Hypothalamus (tissue), 51 donors: Measurements from ENCODE around the gene CTNNA3.

Experiments used
- DNase-seq, 51 donors: peaks; one replicate each; lab custom pipeline; 2025; lab: John Stamatoyannopoulos, UW

The CTNNA3 gene

GRCh38 chr10:67386260-67386659 is 309.7 kb downstream of the CTNNA3 start:
- no peak for DNase-seq

DNA sequence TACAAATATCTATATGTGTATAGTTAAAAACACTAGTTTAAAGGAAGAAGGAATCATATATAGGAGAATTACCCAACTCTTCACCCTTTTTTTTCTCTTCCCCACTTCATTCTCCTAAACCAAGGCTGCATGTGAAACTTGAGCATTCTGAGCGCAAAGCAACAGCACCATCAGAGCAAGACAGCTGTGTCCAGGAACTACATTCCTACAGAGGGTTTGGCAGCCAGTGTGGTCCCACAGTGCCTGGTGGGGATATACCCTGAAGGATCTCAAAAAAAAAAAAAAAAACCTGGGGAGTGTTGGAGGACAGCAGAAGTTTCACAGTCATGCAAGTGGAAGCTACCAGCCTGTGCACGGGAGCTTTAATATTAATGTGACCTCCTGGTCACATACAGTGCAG is 310.4 kb downstream of the CTNNA3 start:
- DNase-seq, result no peak

- DNase-seq, result no peak
Observed at GRCh38 chr10:67385089-67385488, 310.9 kb downstream of the CTNNA3 start.

DNA sequence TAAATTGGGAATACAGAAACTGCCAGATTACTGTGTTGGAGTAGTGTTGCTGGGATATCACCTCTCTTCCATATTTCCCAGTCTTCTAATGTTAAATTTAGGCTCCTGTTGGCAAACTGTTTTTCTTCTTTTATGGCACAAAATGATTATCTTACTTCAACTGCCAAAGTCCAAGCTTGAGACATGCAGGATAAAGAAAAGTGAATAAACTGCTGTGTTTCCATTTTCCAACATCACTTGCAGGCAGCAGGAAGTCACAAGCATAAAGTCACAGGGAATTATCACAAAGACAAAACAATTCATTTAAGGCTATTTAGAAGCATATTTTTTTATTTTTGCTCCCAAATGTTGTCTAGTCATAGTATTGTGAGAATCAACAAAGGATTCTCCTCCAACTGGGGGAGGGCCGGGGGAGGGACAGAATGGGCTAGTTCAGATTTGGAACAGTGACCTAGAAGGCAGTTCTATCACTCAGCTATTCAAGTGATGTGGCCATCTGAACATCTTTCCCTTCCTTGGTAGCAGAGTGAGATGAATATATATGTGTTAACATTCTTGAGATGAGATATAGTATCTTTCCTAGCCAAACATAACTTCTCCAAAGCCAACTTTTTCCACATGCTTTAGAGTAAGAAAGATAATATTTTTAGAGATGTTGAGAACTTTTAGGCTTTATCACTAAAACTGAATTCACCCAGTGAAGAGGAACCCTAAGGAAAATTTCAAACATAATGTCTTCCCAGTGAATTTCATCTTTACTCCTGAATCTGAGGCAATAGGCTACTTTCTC is 364.7 kb downstream of the CTNNA3 start:
- DNase-seq, result no peak

DNA sequence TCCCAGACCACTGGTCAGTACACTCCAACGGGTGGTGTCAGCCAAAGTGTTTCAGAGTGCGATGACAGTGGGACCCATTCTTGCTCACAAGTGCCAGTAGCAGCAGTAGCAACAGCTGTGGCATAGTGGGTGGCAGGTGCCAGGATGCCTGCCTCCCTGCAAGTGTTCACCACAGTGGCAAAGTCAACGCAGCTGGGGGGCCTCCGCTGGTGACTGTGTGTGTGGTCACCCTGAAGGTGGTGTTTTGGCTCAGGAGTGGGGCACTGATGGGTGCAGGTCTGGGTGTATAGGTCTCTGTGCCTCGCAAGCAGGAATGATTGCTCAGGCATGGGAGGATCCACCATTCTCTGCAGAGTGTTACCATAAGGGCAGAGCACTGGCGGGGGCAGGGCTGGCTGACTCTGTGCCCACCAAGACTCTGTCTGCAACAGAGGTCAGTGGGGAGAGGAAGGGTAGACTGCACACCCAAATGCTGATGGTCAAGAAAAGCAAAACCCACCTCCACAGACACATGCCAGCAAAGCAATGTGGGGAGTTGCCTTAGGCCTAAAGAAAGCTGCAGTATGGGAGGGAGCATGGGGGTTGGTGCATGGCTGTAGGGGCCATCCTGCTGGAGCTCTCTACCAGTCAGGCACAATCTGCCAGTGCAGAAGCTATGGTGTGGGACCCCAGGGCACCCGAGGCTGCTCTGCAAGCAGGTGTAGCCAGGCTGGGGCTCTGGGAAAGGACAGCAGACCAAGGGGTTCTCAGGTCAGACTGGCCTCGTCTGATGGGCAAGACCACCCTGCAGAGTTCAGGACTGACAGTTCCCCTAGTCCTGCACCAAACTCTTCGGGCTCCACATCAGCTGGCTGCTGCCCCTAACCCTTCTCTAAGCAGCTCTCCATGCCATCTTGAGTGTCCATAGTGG is 368.1 kb downstream of the CTNNA3 start:
- no peak for DNase-seq

- DNase-seq, result no peak
Observed at GRCh38 chr10:67319976-67320375, 376.0 kb downstream of the CTNNA3 start.

DNA sequence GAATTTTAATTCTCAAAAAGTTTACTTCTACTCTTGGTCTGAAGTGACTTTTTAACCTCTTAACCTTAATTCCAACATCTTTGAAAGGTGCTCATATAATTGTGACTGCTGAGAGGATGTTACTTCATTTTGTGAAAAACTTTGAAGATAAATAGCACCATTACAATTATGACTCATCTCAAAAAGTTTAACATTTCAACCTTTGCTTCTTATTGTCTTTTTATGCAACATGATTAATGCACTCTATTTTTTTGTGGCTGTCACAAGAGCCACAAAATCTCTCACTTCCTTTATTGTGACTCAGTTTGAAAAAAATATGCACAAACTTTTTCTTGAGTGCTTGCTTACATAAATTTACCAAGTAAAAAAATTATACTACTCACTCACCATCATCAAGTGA is 387.1 kb downstream of the CTNNA3 start:
- DNase-seq, result no peak

GRCh38 chr10:67306588-67307205 is 389.3 kb downstream of the CTNNA3 start:
- peak in 1 of 51 donors; percentile 10 for DNase-seq

DNA sequence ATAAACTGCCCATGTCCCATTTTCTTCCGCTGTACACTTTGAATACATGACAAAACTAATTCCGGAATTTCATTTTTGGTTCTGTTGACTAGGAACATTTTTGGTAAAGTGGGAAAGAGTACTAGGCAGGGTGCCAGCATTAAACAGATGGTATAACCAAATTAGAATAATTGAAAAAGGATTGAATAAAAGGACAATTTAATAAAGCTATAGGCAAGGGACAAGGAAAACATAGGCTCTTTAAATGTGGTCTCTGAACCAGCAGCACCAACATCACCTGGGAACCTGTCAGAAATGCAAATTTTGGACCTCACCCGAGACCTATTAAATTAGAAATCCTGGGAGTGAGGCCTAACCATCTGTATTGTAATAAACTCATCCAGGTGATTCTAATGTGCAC is 393.3 kb downstream of the CTNNA3 start:
- DNase-seq, result no peak

GRCh38 chr10:67299761-67300160 is 396.2 kb downstream of the CTNNA3 start:
- DNase-seq, result no peak

- DNase-seq, result no peak
Observed at GRCh38 chr10:67297637-67298181, 398.3 kb downstream of the CTNNA3 start.

GRCh38 chr10:67296926-67297325 is 399.1 kb downstream of the CTNNA3 start:
- DNase-seq, result no peak

DNA sequence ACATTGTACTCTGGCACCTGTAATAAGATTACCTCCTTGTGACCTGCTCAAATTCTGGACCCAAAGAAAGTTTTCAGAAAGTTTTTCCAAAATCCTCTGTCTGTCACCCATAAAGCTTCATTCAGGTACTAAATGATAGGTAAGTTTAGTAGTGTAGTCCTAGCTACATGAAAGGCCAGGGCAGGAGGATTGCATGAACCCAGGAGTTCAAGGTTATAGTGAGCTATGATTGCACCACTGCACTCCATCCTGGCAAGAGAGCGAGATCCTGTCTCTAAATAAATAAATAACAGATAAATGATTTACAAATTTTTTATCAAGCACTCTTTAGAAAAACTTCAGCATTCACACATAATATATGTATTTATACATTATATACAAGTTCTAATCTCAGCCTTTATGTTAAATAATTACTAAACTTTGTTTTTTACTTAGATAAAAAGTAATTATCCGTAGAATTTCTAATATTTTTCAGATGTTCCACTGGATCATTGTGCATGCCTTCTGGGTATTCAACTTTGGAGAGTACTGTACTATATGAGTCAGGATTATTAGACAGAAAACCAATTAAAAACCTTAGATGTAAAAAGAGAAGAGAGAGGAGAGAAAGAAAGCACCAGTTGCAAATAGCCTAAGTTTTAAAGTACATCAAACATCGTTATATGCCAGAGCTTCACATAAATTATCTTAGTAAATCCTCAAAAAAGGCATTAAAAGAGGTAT is 407.1 kb downstream of the CTNNA3 start:
- no peak for DNase-seq

- DNase-seq, result no peak
Observed at GRCh38 chr10:67284589-67284988, 411.4 kb downstream of the CTNNA3 start.

DNA sequence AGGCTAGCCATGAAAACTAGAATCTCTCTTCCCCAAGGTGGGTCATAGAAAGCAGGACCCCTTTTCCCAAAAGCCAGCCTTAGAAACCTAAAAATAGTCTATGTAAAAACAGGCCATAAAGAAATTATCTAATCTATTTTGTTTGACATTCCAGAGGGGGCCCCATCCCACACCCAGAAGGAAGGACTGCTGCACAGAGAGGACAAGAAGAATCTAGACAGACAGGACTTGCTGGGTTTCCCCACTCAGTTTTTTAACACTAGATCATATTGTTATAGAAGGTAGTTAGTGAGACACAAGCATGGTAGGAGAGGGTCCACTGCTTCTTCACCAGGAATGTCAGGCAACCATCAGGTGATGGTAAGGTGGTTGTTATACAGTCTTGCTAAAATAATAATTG is 413.1 kb downstream of the CTNNA3 start:
- DNase-seq, result no peak

GRCh38 chr10:67280405-67280804 is 415.6 kb downstream of the CTNNA3 start:
- DNase-seq, result no peak

DNA sequence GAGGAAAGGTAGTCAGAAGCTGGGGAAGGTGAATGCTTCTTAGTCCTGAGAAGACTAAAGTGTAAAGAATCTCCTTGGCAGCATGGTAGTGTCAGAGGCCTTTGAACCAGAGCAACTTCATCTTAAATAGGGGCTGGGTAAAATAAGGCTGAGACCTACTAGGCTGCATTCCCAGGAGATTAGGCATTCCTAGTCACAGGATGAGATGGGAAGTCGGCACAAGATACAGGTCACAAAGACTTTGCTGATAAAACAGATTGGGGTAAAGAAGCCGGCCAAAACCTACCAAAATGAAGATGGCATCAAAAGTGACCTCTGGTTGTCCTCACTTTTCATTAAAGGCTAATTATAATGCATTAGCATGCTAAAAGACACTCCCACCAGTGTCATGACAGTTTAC is 418.6 kb downstream of the CTNNA3 start:
- no peak for DNase-seq

GRCh38 chr10:67269828-67270227 is 426.2 kb downstream of the CTNNA3 start:
- DNase-seq, result no peak

DNA sequence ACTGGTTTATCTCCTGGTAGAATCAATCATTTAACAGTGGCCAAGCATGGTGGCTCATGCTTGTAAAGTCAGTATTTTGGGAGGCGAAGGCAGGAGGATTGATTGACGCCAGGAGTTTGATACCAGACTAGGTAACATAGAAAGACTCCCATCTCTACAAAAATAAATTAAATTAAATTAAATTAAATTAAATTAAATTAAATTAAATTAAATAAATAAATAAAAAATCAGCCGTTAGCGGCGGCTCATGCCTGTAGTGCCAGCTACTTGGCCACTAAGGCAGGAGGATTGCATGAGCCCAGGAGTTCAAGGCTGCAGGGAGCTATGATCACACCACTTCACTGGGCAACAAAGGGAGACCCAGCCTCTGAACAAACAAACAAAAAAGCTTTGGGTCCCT is 427.8 kb downstream of the CTNNA3 start:
- no peak for DNase-seq

GRCh38 chr10:67262675-67263074 is 433.3 kb downstream of the CTNNA3 start:
- DNase-seq, result no peak
